G401.6 (cell line): Measurements from ENCODE around the gene GAB3.
A peak's percentile ranks its signal among the peaks of the same experiment; 100 is the strongest.

Experiments
- FAIRE-seq: peaks from 2 replicates; lab custom pipeline; 2012; peaks lifted over from hg19 to GRCh38; lab: Jason Lieb, UNC

The GAB3 gene

DNA sequence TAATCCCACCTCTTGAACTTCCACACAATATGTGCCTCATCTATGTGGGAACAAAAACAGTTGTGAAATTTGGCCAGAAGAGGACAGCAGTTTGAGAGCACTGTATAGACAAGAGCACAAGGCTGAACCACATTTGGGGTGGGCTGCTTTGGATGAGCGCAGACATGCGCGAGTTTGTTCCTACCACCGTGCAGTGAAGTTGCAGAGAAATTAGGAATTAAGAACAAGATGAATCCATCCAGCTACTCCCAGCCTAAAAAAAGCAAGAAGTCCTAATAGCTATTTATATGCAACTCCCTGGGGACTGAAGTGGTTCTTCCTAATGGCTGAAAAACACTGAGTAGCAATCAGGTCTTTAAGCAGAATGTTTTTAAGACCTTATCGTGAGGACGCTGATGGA, 1.0 kb downstream of the GAB3 start:
- FAIRE-seq, result no peak

GRCh38 chrX:154748712-154749339, 2.1 kb downstream of the GAB3 start:
- peak; percentile 70 for FAIRE-seq

DNA sequence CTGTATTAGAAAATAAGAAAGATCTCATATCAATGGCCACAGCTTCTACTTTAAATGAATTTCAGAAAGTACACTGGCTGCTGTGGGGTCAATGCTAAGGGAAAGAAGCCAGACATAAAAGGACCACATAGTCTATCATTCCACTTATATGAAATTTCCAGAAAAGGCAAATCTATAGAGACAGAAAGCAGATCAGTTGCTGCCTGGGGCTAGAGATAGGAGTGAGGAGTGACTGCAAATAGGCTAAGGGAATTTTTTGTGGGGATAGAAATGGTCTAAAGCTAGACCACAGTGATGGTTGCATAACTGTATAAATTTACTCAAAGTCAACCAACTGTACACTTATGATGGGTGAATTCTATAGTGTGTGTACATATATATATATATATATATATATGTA, 8.3 kb downstream of the GAB3 start:
- no peak for FAIRE-seq

DNA sequence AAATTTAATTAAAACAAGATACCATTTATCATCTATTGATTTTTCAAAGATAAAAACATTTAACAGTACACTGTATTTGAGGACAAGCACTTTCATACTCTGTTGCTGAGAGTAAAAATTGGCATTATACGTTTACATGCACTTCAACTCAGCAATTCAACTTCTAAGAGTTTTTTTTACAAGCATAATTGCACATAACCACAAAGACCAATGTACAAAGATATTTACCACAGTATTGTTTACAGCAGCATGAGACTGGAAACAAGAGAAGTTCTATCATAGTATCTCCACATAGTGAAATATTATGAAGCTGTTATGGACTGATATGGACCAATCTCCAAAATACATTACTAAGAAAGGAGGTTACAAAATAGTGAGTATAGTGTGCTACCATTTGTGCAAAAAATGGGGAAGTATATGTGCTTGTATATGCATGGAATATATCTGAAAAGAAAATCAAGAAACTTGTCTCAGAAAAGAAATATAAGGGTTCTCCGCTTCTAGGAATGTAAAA, 10.9 kb downstream of the GAB3 start:
- no peak for FAIRE-seq

DNA sequence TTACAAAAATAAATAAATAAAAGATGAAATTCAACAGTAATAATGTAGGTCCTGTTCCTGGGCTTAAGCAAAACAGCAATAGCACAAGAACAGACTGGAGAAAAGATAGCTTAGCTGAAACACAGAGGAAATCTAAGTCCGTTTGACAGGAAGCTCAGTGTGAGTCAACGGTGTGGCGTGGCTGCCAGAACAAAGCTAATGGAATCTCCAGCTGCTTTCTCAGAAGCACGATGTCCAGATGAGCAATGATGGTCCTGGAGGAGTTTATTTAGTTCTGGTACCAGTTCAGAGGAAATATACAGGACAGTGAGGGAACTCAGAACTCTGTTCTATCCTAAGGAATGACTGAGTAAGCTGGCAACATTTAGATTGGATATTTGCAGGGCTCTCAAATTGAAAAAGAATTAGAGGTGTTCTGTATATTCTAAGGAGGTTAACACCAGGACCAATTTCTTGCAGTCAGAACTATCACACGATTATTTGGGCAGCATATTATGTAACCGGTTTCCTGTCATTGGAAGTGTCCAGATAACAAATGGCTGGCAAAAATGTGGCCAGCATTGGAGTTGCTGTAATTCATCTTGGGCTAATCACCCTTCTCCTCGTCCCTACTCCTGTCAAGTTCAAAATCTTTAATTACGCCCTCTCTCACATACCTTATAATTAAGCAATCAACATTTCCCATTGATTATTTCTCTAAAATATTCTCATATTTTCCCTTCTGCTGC, 12.7 kb downstream of the GAB3 start:
- FAIRE-seq, result no peak

- no peak for FAIRE-seq
Measured at GRCh38 chrX:154737136-154737535, 13.7 kb downstream of the GAB3 start.

GRCh38 chrX:154735695-154736393, 15.0 kb downstream of the GAB3 start:
- FAIRE-seq, result no peak

- no peak for FAIRE-seq
Measured at GRCh38 chrX:154734061-154734781, 16.7 kb downstream of the GAB3 start.

DNA sequence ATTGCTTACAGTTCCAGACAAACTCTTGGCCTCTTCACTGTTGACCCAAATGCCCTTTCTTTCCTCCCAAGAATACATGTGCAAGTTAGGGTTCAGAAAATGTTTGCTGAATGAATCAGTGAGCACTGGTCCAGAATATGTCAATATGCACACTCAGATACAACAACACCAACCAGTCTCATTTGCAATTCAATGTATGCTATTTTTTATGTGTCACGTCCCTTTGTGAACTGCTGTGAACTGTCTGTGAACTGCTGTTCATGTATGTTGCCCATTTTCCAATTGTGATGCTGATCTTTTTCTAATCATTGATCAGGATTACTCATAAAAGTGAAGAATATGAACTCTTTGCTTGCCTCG, 17.8 kb downstream of the GAB3 start:
- no peak for FAIRE-seq

- FAIRE-seq, result no peak
Measured at GRCh38 chrX:154732421-154733065, 18.3 kb downstream of the GAB3 start.

- FAIRE-seq, result no peak
Measured at GRCh38 chrX:154731881-154732280, 19.0 kb downstream of the GAB3 start.

GRCh38 chrX:154731184-154731583, 19.7 kb downstream of the GAB3 start:
- no peak for FAIRE-seq

GRCh38 chrX:154730253-154730891, 20.5 kb downstream of the GAB3 start:
- no peak for FAIRE-seq

DNA sequence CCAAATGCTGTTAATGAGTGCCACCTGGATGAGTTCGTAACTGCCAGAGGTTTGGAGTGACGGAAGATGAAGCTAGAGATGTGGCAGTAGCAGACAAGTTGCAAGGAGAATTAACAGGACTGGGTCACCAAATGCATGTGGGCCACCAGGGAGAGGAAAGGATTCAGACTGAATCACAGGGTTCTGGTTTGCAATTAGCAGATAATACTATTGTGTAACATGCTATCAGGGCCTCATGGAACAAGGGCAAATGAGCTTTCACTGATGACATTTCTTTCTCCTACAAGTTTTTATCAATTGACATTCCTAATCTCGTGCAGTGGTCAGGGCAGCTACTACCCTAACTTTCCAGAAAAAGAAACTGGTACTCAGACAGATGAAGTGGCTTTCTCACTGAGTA, 21.4 kb downstream of the GAB3 start:
- FAIRE-seq, result no peak

DNA sequence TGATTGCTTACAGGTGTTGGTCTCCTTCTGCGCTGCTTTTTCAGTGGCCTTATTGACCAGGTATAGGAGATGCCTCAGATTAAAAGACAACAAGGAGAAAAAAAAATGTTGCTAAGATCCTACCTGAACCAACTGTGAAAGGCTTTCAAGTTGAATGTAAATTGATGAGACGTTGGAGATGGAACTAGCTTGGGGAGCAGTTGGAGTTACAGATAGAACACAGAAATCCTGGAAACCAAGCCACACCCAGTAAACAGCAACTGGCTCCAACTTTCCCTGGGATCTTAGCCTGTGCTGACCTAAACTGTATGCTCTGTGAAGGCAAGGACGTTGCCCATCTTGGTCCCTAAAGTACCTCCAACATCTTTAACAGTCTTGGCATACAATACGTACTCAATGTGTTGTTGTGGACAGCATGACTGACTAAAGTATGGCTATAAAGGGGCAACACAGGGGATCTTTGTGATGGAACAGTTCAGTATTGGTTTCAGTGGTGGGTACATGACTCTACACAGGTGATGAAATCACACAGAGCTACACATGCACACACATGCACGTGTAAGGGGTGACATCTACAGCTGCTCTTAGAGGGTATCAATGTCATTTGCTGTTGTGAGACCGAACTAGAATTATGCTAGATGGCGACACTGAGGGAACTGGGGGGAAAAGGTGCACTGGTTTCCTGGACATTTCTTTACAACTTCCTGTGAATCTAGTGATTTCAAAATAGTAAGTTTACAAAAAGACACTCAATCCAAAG, 22.3 kb downstream of the GAB3 start:
- FAIRE-seq, result no peak

- FAIRE-seq, result no peak
Measured at GRCh38 chrX:154727871-154728270, 23.0 kb downstream of the GAB3 start.

DNA sequence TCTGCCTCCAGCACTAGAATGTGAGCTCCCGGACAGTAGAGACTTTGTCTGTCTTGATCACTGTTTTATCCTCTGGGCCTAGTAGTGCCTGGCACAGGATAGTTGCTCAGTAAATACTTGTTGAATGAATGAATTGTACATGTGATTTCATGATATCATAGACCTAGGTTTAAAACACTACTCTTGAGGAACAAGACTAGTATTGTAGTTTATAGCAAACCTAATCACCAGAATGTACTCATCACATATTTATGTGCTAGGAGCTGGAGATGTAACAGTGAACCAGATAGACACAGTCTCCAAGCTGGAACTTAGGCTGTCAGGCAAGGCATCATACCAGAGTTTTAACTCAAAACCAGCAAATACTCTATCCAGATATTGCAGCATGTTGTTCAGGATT, 23.5 kb downstream of the GAB3 start:
- no peak for FAIRE-seq

GRCh38 chrX:154724993-154725756, 25.7 kb downstream of the GAB3 start:
- FAIRE-seq, result no peak

DNA sequence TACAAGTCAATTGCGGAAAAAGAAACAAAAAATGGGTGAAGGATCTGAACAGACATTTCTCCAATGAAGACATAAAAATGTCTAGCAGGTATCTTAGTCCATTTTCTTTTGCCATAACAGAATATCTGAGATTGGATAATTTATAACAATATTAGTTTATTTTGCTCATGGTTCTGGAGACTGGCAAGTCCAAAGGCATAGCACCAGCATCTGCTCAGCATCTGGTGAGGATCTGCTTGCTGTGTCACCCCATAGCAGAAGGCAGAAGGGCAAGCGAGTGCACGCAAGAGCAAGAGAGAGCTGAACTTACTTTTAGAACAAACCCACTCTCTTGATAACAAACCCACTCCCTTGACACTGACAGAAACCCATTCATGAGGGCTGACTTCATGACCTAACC, 29.7 kb downstream of the GAB3 start:
- no peak for FAIRE-seq

DNA sequence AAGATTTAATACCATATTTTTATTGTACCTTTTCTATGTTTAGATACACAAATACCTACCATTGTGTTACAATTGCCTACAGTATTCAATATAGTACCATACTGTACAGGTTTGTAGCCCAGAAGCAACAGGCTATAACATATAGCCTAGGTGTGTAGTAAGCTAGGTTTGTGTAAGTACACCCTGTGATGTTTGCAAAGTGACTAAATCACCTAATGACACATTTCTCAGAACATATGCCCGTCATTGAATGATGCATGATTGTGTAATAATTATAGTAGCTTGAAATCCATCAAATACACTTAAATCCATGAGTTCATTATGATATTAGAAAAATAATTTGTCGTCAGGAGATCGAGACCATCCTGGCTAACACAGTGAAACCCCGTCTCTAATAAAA, 30.8 kb downstream of the GAB3 start:
- FAIRE-seq, result no peak
